Panc1 (cell line): Measurements from ENCODE around the gene RGPD3.
"Not testable (repeated sequence)": the region's sequence is repeated elsewhere in the genome, so short reads cannot be mapped to it uniquely, and the experiment has no call there.

Source experiments
- CTCF ChIP-seq: fragments of 450-650 bp; IDR thresholded peaks from 2 replicates; pipeline ENCODE4 v1.5.1; 2017; ENCODE audit warnings: mild to moderate bottlenecking
- POLR2AphosphoS5 ChIP-seq: IDR thresholded peaks from 2 replicates; pipeline ENCODE4 v1.6.1; 2012; ENCODE audit warnings: mild to moderate bottlenecking, low read depth, low read length, moderate library complexity
- REST ChIP-seq, 2 experiments: IDR thresholded peaks; 2 replicates each; pipeline ENCODE4 v1.6.1; 2011 to 2012; ENCODE audit warnings: low read depth in 2 of 2, control low read depth in 1 of 2, low read length in 1 of 2, mild to moderate bottlenecking in 1 of 2, moderate library complexity in 1 of 2; ENCODE audit not compliant: insufficient read depth in 1 of 2

- not testable (repeated sequence) for TF ChIP-seq CTCF; POLR2AphosphoS5; REST (IDR thresholded peaks at IDR 0.05; ENCODE audit: insufficient read depth in 1 of 2, low read depth in 2 of 2, low read length in 1 of 2)
These were observed at the start of gene RGPD3 for GRCh38 chr2:106468107-106468506.
